Endodermal cell (in vitro differentiated cells): ENCODE measurements around the gene PLA2G4C. TPM values are rescaled to one million over a fixed set of nuclear protein-coding genes. Genes with fewer than 3 reads are reported as not detected.
A peak's percentile ranks its signal among the peaks of the same experiment; 100 is the strongest.

Source experiments
- DNase-seq: peaks from one replicate; pipeline ENCODE4 v3.0.0-alpha.2; 2017
- H3K27ac ChIP-seq: 2 replicates; pipeline ENCODE4 v1.5.1; 2013; ENCODE audit warnings: mild to moderate bottlenecking, low read depth, low read length, moderate library complexity
- H3K27me3 ChIP-seq: 2 replicates; pipeline ENCODE4 v1.6.1; 2013; ENCODE audit warnings: mild to moderate bottlenecking, low read length, moderate library complexity; ENCODE audit not compliant: insufficient read depth, control insufficient read depth, poor library complexity, severe bottlenecking
- H3K36me3 ChIP-seq: 2 replicates; pipeline ENCODE4 v1.7.0; 2013; ENCODE audit warnings: mild to moderate bottlenecking, low read length, moderate library complexity; ENCODE audit not compliant: control insufficient read depth, insufficient read depth
- H3K4me1 ChIP-seq: one replicate; pipeline ENCODE4 v1.7.0; 2013; ENCODE audit warnings: low read length; ENCODE audit not compliant: control insufficient read depth, insufficient read depth
- H3K4me3 ChIP-seq: 2 replicates; pipeline ENCODE4 v1.5.1; 2013; ENCODE audit warnings: mild to moderate bottlenecking, low read length, moderate library complexity
- H3K9ac ChIP-seq: 2 replicates; pipeline ENCODE4 v1.6.1; 2013; ENCODE audit warnings: mild to moderate bottlenecking, low read length, moderate library complexity; ENCODE audit not compliant: poor library complexity, severe bottlenecking; ENCODE audit errors: extremely low read depth
- H3K9me3 ChIP-seq: 2 replicates; pipeline ENCODE4 v1.6.1; 2013; ENCODE audit warnings: mild to moderate bottlenecking, low read length, moderate library complexity; ENCODE audit not compliant: control insufficient read depth
- H3K27ac Mint-ChIP-seq: 2 replicates; pipeline ENCODE4 v1.8.0; 2020; ENCODE audit warnings: mixed read lengths
- H3K27me3 Mint-ChIP-seq: 2 replicates; pipeline ENCODE4 v1.8.0; 2021; ENCODE audit warnings: mild to moderate bottlenecking, mixed read lengths; ENCODE audit not compliant: insufficient read depth
- H3K36me3 Mint-ChIP-seq: 2 replicates; pipeline ENCODE4 v1.8.0; 2020; ENCODE audit warnings: low read depth, mixed read lengths
- H3K4me1 Mint-ChIP-seq: 2 replicates; pipeline ENCODE4 v1.8.0; 2020; ENCODE audit warnings: mixed read lengths
- H3K4me3 Mint-ChIP-seq: 2 replicates; pipeline ENCODE4 v1.8.0; 2020; ENCODE audit warnings: mild to moderate bottlenecking, moderate library complexity, mixed read lengths
- H3K9me3 Mint-ChIP-seq: 2 replicates; pipeline ENCODE4 v1.8.0; 2020; ENCODE audit warnings: mild to moderate bottlenecking, mixed read lengths
- CTCF ChIP-seq: fragments of 200-600 bp; sonication (generic); conservative IDR thresholded peaks from 2 replicates; pipeline ENCODE4 v1.5.0; 2021; ENCODE audit warnings: antibody characterized with exemption, mild to moderate bottlenecking
- WGBS, 2 experiments: methylation state at CpG; one replicate each; pipeline versions ENCODE4 v1.1.5 to v1.1.7; 2013; ENCODE audit warnings: missing lambda C conversion rate in 2 of 2, mixed read lengths in 1 of 2; ENCODE audit not compliant: insufficient coverage in 1 of 2, insufficient read length in 1 of 2; 5-methylcytosine and 5-hydroxymethylcytosine counted together
- total RNA-seq, 2 donors: library from RNA; stranded (reverse); fragmentation: NEBNext Ultra II Directional in 1 of 2; extraction: Animal tissue kit (Norgen Biotek cat#: 25700) in 1 of 2; gene quantifications; 2 replicates in 1 of 2; 3 replicates in 1 of 2; pipeline ENCODE4 v1.2.1, GENCODE V29; 2021

The PLA2G4C gene
- total RNA-seq, 2 donors from 2014 or later: 1.3 to 1.4 TPM

- TF ChIP-seq CTCF: peak; percentile 56
- peaks cover 8% of the 10 kb centered on the region for H3K9me3 Mint-ChIP-seq
- H3K27ac Mint-ChIP-seq: no peak overlapping the region
- H3K4me1 Mint-ChIP-seq: peaks cover 1% of the 10 kb centered on the region
- WGBS, 2 experiments: 69 to 80% methylated on average over 2 of the region's 2 CpGs
- no peaks in the 10 kb centered on the region for H3K4me1 ChIP-seq
- no peak overlapping the region for H3K27ac ChIP-seq
- H3K4me3 Mint-ChIP-seq: no peak overlapping the region
- H3K27me3 Mint-ChIP-seq: no peaks in the 10 kb centered on the region
- H3K9me3 ChIP-seq: no peaks in the 10 kb centered on the region
- peak; percentile 56 for DNase-seq
- no peaks in the 10 kb centered on the region for H3K36me3 ChIP-seq
- H3K27me3 ChIP-seq: no peaks in the 10 kb centered on the region
- H3K9ac ChIP-seq: no peak overlapping the region
- H3K4me3 ChIP-seq: no peak overlapping the region
- H3K36me3 Mint-ChIP-seq: peaks cover 2% of the 10 kb centered on the region
Measured at GRCh38 chr19:48069435-48069834, 41.2 kb downstream of the PLA2G4C start.

GRCh38 chr19:48064509-48064908 lies 46.1 kb downstream of the PLA2G4C start:
- 71% methylated on average over 2 of the region's 2 CpGs; no CpG with 5 or more reads in 1 of the 2 experiments for WGBS, 2 experiments

GRCh38 chr19:48061401-48062344 lies 48.9 kb downstream of the PLA2G4C start:
- 84 to 95% methylated on average over 15 to 37 of the region's 37 CpGs for WGBS, 2 experiments
- TF ChIP-seq CTCF: peak; percentile 38
- no peaks in the 10 kb centered on the region for H3K9me3 ChIP-seq
- H3K27ac ChIP-seq: no peak overlapping the region
- H3K9ac ChIP-seq: no peak overlapping the region
- Mint-ChIP-seq H3K4me1 (peaks cover 5% of the 10 kb centered on the region), H3K27ac (no peak overlapping the region), H3K9me3 (peaks cover 5% of the 10 kb centered on the region), H3K36me3 (peaks cover 2% of the 10 kb centered on the region), H3K27me3 (peaks cover 1% of the 10 kb centered on the region), H3K4me3 (peak overlapping the region; percentile 18)
- H3K4me3 ChIP-seq: no peak overlapping the region
- peak; percentile 65 for DNase-seq
- no peaks in the 10 kb centered on the region for H3K27me3 ChIP-seq
- no peaks in the 10 kb centered on the region for H3K36me3 ChIP-seq
- no peaks in the 10 kb centered on the region for H3K4me1 ChIP-seq

More at GRCh38 chr19:48064509-48064908, 46.1 kb downstream of the PLA2G4C start:
- Mint-ChIP-seq H3K4me3 (no peak overlapping the region), H3K9me3 (peaks cover 5% of the 10 kb centered on the region), H3K27me3 (peaks cover 1% of the 10 kb centered on the region), H3K36me3 (peaks cover 2% of the 10 kb centered on the region), H3K4me1 (peaks cover 6% of the 10 kb centered on the region), H3K27ac (peak overlapping the region; percentile 83)
- Histone ChIP-seq H3K9me3 (no peaks in the 10 kb centered on the region), H3K36me3 (no peaks in the 10 kb centered on the region), H3K27me3 (no peaks in the 10 kb centered on the region), H3K4me3 (no peak overlapping the region), H3K4me1 (no peaks in the 10 kb centered on the region), H3K9ac (no peak overlapping the region), H3K27ac (no peak overlapping the region)
- no peak for DNase-seq
- no peak for TF ChIP-seq CTCF
